Glomerular endothelial cell (primary cell): ENCODE data around the gene BCAT1. TPM values are rescaled to one million over a fixed set of nuclear protein-coding genes. Genes with fewer than 3 reads are reported as not detected.
"Not testable (repeated sequence)": the region's sequence is repeated elsewhere in the genome, so short reads cannot be mapped to it uniquely, and the experiment has no call there.

Source experiments
- DNase-seq: peaks from one replicate; pipeline ENCODE4 v3.0.0-alpha.2; 2011; ENCODE audit warnings: low read depth, low spot score; ENCODE audit errors: extremely low read depth
- total RNA-seq: library from RNA; depleted of rRNA; stranded (reverse); fragments of >200 nt; gene quantifications from 2 replicates; pipeline ENCODE4 v1.2.3, GENCODE V29; 2015

BCAT1 gene
- total RNA-seq, 1 donor from 2014 or later: 117 TPM

DNA sequence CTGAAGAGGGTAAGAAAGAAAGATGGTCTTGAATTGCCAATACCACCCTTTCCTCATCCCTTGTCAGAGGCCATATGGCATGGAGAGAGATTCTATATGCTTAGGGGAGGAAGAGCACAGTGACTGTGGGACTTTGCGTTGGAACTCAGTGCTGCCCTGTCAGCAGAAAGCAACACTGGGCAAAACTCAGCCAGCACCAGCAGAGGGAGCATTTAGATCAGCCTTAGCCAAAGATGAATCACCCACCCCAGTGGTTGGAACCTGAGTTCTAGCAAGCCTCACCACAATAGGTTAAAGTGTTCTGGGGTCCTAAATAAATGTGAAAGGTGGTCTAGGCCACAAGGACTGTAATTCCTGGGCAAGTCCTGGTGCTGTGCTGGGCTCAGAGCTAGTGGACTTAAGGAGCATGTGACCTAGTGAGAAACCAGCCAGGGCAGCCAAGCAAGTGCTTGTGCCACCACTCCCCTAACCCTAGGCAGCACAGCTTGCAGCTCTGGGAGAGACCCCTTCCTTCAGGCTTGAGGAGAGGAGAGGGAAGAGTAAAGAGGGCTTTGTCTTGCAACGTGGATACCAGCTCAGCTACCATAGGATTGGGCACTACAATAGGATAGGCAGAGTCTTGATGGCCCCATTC lies 11.4 kb upstream of the BCAT1 start:
- peak; percentile 39 for DNase-seq

DNA sequence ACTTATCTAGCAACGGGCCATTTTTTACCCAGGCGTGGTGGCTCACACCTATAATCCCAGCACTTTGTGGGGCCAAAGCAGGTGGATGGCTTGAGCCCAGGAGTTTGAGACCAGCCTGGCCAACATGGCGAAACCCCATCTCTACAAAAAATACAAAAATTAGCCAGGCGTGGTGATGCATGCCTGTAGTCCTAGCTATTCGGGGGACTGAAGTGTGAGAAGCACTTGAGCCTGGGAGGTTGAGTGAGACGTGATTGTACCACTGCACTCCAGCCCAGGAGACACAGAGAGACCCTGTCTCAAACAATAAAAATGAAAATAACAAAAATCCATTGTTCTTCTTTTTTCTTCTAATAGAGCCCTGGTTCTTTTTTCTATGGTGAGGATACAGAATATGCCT lies 7.5 kb upstream of the BCAT1 start:
- DNase-seq: not testable (repeated sequence)

DNA sequence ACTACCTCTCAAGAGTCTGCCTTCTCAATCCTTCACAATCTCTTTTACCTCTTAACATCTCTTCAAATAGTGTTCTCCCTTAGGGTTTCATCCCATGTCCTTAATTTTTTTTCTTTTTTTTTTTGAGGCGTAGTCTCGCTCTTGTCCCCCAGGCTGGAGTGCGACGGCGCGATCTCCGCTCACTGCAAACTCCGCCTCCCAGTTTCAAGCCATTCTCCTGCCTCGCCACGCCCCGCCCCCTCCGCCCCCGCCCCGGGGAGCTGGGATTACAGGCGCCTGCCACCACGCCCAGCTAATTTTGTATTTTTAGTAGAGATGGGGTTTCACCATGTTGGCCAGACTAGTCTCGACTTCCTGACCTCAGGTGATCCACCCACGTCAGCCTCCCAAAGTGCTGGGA lies 7.0 kb upstream of the BCAT1 start:
- no peak for DNase-seq

DNA sequence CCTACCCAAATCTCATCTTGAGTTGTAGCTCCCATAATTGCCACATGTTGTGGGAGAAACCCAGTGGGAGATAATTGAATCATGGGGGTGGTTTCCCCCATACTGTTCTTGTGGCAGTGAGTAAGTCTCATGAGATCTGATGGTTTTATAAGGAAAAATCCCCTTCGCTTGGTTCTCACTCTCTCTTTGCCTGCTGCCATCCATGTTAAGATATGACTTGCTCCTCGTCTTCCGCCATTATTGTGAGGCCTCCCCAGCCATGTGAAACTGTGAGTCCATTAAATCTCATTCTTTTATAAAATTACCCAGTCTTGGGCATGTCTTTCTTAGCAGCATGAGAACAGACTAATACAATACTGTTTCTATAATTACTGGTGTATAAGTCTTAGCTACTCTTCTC lies 6.5 kb upstream of the BCAT1 start:
- no peak for DNase-seq

DNA sequence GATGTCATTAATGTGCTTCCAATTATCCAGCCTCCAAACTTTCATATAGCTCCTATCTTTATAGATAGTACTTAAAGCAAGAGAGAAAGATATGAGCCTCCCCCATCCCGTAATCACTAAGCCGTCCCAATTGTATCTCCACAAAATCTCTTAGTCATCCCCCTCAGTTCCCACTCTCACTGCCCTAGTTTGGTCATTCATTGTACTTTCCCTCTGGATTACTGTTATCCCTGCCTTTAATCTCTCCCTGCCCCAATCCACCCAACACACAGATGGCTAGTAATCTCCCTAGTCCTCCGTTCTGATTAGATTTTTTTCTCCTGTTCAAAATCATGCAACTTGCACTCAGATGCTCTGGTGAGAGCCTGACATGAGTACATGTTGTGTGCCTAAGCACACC lies 5.4 kb upstream of the BCAT1 start:
- no peak for DNase-seq

DNA sequence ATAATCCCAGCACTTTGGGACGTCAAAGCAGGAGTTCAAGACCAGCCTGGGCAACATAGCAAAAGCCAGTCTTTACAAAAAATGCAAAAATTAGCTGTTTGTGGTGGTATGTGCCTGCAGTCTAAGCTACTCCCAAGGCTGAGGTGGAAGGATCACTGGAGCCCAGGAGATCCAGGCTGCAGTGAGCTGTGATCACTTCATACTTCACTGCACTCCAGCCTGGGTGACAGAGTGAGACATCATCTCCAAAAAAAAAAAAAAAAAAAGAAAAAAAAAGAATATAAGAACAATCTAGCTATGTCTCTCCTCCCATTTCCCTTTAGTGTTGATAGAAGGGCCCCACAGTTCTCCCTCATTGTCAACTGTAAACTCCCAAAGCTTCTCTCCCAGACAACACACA lies 3.5 kb upstream of the BCAT1 start:
- DNase-seq: no peak

DNA sequence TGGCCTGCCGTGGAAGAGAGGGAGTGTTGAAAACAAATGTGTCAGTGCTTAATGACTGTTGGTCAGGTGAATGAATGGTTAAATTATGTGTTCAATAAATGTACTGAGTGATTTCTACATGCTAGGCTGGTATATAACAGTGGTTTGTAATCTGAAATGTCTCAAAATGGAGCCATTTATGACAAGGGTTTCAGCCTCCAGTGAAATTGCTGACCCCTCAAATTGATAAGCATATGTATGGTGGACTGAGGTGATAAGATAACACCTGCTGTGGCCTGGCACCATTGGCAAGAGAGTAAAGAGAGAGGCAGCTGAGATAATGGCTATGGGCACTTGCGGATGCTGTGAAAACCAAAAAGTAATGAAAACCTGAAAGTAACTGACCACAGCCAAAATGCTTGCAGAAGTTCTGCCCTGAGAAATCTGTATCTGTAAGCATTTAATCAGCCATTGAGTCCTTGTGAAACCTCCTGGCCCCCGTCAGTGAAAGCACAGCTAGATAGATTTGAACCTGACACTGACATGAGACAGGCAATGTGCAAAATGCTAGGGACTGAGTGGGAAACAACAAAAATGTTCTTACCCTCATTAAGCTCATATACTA lies 1.4 kb upstream of the BCAT1 start:
- DNase-seq: no peak

DNA sequence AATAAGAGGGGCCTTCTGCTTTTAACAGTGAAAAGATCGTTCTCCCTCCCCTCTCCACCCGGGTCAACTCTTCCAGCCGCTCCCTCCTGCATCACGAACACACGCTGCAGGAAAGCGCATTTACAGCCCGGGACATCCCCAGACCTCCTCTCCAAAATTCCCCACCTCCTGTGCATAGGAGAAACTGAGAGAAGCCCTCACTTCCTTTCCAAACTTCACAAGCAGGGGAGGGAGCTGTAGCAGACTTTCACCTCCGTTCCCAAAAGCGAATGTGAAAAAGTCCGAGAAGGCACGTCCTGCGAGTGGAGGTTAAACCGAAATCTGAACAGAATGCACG lies 513 bp downstream of the BCAT1 start:
- DNase-seq: peak; percentile 10

DNA sequence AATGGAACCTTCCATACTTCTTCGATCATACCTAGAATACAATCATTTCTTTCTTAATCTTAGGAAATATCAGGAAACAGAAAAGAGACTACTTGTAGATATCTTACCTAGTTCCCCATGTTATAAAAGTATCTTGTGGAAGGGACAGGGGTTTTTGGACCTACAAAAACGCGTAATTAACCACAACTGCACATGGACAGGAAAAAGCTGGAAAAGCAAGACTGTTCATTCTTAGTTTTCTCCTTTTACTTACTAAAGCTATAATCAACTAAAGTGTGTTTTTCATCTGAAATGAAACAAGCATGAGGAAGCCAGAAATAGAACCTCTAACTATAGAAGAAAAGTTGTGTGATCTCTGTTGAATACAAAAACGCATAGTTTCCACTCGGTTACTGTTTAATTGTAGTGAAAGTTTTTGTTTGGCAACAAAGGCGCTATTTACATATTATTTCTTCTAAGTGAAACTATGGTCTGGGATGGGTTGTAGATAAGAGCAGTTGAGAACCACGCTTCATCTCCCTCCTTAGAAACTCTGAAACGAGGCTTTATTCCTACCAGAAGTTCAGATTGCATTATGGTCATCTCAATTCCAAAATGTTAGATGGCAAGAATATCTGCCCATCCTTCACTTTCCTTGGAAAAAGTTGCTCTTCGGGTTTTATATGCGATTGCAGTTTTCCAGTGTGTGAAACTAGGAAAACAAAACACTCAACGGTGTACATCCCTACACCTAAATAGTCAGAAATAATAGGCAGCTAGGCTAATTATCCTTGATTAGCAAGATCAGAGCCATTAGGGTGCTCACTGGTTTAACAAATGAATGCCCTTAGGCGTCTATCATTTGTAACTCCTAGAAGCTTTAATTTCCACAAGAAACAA lies 1.1 kb downstream of the BCAT1 start:
- DNase-seq: peak; percentile 16

DNA sequence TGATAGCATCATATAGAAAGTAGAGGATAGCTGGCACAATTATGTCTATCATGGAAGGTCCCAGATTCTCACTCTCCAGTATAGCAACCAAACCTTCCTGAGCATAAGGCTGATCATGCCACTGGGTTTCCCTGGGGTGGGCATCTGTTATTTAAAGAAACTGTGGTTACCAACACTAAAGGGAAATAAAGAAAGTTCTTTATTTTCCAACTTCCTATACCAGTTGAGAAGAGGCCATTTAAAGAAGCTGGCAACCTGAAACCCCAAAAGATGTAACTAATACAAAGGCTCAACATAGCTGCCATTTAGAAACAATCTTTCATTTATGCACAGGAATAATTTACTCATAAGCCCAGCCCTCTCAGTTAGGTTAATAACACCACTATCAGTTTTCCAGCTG lies 3.1 kb downstream of the BCAT1 start:
- DNase-seq: no peak

DNA sequence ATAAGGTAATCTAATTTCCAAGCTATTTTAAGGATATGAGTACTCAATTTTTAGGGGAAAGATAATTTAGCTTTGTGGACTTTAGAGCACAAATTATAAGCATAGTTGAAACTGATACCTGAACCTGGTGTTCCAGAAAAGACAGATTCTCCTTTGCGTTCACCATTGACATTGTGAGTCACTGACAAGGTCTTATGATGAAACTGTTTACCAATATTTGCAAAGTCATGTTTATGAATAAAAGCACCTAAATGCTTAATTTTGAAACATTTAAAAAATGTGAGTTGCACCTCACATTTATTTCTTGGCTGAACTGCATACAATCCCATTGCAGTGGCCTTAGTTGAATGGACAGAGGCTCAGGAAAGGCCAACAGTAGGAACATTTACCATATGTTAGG lies 3.9 kb downstream of the BCAT1 start:
- no peak for DNase-seq

DNA sequence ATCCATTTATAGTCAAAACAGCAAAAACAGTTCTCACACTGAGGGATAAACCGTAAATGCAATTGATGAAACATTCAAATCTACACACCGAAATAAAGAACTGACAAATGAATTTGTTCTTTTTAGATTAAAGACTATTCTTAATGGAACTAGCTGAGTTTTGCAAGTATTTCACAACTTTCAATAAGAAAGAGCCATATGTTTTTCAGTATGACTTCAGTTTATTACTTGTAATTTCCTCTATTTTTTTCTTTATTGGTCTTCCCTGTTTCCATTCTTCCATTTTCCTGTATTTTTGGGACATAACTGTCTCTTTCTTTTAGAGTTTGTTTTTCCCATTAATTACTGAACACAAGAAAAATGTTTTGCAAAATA lies 4.3 kb downstream of the BCAT1 start:
- no peak for DNase-seq

DNA sequence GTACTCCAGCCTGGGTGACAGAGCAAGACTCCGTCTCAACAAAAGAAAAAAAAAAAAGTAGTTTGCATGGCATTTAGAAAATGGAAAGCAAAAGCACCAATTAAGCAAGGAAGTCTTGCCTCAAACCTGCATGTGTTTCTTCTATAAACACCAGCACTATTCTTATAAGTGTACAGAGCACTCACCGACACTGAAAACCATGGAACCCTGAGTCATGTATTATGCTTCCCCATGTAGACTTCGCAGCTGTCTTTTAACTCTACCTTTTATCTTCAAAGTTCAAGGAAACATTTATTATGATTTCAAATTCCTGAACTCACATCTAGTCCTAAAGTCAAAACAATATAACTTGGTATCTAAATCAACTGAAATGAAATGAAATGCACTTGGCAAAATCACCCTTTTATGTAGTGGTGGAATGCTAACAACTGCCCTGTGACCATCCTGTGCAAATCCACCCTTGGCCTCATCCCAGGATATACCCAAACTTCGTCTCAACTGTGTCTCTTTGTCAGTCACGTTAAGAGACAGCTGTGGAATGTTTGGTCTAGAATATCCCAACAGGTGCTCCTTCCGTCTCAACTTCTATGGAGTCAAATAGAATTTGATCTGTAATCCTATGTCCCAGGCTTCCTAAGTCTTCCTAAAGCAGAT lies 4.8 kb downstream of the BCAT1 start:
- no peak for DNase-seq

DNA sequence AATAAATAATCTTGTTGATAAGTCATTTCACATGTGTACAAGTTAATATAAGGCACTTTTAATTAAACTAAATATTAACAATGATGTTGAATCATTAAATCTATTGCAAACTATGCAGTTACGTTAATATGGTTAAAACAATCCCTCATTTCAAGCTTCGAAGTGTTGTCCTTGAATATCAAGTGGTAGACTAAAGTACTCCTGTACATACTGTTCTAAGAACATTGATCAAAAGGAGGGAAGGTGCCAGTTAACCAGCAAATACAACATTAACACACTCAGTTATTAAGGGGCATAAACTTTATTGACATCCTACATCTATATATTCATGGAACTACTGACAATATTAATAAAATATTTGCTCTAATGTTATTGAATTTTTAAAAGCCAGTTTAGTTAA lies 8.7 kb downstream of the BCAT1 start:
- DNase-seq: no peak

DNA sequence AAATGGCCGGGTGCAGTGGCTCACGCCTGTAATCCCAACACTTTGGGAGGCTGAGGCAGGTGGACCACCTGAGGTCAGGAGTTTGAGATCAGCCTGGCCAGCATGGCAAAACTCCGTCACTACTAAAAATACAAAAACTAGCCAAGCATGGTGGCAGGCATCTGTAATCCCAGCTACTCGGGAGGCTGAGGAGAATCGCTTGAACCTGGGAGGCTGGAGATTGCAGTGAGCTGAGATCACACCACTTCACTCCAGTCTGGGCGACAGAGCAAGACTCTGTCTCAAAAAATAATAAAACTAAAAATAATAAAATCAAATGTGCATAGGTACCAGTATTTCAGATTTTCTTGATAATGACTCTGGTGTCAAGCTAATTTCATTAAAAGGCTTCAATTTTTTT lies 9.3 kb downstream of the BCAT1 start:
- DNase-seq: not testable (repeated sequence)

DNA sequence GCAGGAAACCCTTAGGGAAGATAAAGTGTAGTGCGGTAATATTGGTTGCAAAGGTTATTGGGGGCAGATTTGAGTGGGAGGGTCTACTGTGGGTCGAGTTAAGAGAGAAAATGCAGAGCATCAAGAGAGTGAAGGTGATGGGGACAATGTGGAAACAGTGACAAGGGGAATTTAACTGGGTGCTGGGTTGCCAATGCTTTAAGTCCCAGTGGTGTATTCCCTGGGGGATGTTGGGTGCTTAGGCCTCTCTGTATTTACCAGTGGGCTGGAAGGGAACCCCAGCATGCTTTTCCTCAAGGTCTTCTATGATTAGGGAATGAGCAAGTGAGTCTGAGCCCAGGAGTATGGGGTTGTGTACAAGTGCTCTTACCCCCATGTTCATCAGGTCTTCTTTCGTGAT lies 10.6 kb downstream of the BCAT1 start:
- DNase-seq: no peak

DNA sequence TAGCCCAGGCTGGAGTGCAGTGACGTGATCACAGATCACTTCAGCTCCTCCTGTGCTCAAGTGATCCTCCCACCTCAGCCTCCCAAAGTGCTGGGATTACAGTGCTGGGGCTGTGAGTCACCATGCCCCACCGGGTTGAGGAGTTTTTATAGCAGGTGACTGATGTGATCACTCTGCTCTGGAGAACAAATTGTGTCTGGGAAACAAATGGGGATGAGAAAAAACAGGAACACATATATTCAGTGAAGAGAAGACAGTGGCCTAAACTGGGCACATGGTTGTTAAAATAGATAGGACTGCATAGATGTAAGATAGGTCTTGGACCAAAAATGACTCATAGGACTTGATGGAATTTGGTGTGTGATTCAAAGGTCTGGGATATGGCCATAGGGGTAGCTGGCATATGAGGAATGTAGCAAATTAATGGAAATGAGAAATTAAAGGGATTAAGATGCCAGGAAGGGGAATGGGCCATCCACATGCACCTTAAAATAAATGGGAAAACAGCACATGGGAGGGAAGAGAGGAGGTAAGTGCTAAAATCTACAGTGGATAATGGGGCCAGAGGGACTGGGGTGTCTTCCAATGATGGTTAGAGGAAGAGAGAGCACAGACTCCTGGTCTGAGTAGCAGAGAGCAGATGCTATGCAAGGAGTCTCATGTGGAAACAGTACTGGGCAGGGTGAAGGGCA lies 11.2 kb downstream of the BCAT1 start:
- DNase-seq: no peak

DNA sequence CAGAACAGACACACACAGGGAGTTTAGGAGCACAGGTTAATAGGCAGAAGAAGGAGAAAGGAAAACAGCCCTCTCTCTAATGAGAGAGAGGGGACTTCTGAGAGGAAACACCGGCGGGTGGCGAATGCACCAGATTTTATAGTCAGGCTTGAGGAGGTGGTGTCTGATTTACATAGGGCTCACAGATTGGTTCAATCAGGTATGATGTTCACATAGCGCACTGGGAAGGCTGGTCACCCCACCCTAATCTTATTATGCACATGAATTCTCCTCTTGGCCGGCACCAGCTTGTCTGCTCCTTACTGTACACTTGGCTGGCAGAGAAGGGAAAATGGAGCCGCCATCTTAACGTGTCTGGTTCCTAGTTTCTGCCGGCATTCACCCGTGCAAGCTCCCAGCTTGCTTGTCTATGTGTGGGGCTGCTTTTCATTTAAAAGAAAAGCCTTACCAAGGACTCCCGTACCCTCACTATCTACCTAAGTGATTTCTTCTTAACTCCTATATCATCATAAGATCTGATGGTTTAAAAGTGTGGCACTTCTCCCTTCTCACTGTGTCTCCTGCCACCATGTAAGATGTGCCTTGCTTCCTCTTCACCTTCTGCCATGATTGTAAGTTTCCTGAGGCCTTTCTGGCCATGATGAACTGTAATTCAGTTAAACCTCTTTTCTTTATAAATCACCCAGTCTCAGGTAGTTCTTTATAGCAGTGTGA lies 15.1 kb downstream of the BCAT1 start:
- no peak for DNase-seq

DNA sequence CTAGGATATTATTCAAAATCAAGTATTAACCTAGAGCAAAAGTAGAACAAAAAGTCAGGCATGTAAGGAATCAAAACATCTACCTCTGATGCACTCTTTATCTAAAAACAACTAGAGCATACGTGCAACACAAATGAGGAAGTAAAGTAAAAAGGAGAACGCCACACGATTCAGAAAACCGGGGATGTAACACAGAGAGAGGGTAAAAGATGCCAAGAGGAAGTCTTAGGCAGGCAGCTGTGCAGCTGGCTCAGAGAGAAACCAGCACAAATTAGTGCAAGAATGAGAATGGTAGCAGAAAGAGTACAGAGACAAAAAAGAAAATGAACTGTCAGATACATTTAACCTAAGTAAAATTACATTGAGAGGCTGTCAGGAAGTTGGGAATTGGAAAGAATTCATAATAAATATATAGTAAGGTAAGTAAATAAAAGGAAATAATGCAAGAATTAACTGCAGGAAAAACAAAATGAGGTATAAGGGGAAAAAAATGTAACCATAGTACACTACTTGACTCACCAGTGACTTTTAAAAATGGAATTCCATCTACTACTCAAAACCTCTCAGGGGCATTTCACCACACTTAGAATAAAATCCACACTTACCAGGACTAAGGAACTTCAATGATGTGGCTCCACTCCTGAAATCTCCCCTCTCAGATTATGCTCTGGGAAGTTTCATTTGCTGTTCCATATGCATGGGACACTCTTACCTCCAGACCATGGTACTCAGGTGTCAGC lies 17.1 kb downstream of the BCAT1 start:
- DNase-seq: no peak

DNA sequence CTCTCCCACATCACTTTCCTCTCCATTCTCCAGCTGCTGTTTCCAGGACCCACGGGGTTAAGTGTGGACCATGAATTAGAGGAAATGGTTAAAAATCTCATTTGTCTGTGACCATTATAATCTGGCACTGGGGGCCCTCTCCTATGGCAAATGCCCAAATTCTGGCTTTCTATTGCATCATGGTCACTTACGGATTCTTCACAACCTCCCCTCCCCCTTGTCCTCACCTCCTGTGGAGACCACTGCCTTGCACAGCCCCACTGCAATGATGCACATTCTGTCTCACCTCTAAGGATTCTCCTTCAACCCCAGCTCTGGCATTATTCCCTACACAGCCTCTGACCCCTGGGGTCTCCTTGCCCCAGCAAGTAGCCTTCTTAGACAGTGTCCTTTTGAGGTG lies 18.9 kb downstream of the BCAT1 start:
- DNase-seq: no peak
